ENCODE measurements around the gene AXIN1.

DNA sequence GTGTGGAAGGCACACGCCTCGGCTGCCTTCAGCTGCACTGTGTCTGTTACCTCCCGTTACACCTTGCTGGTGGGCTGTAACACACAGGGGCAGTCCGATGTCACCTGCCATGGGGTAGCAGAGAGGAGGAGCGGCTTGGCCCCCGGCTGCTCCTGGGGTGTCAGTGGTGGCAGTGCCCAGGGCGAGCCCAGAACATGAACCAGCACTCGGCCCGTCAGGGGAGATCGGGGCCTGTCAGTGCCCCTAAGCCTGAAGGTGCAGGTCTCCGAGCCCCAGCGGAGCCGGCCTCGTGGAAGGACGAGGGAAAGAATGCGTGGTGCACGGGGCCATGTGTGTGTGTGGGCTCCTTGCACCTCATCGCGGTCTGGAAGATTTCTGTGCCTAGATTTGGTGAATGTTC is 92.2 kb downstream of the AXIN1 start:
- TF ChIP-seq, protein P1, sequence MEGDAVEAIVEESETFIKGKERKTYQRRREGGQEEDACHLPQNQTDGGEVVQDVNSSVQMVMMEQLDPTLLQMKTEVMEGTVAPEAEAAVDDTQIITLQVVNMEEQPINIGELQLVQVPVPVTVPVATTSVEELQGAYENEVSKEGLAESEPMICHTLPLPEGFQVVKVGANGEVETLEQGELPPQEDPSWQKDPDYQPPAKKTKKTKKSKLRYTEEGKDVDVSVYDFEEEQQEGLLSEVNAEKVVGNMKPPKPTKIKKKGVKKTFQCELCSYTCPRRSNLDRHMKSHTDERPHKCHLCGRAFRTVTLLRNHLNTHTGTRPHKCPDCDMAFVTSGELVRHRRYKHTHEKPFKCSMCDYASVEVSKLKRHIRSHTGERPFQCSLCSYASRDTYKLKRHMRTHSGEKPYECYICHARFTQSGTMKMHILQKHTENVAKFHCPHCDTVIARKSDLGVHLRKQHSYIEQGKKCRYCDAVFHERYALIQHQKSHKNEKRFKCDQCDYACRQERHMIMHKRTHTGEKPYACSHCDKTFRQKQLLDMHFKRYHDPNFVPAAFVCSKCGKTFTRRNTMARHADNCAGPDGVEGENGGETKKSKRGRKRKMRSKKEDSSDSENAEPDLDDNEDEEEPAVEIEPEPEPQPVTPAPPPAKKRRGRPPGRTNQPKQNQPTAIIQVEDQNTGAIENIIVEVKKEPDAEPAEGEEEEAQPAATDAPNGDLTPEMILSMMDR (conservative IDR thresholded peaks at IDR 0.05; ENCODE audit: low read depth, low read length): no peak
- TF ChIP-seq EZH2 (IDR thresholded peaks at IDR 0.05; ENCODE audit: low read length, unreplicated experiment): no peak

Data from PC-3 (cell line).